Tibial nerve (tissue), 4 donors: ENCODE data around the gene CHST13. TPM values are rescaled to one million over a fixed set of nuclear protein-coding genes. Genes with fewer than 3 reads are reported as not detected.

ENCODE experiments used
- DNase-seq, 2 donors: peaks; one replicate each; pipeline ENCODE4 v3.0.0-alpha.2; 2019; ENCODE audit warnings: low spot score in 2 of 2
- H3K27ac ChIP-seq, 4 donors: fragments of 200-600 bp; sonication (generic) in 3 of 4; one replicate each; pipeline ENCODE4 v1.5.1; 2017 to 2019; ENCODE audit warnings: mild to moderate bottlenecking in 1 of 4
- H3K27me3 ChIP-seq, 2 donors: fragments of 200-600 bp; sonication (generic) in 1 of 2; one replicate each; pipeline versions ENCODE4 v1.5.1 to v1.6.0; 2017 to 2019
- H3K36me3 ChIP-seq, 3 donors: fragments of 200-600 bp; sonication (generic); one replicate each; pipeline ENCODE4 v1.5.1; 2018 to 2019
- H3K4me1 ChIP-seq, 4 donors: fragments of 200-600 bp; sonication (generic) in 3 of 4; one replicate each; pipeline ENCODE4 v1.5.1; 2017 to 2019
- H3K4me3 ChIP-seq, 4 donors: fragments of 200-600 bp; sonication (generic) in 3 of 4; one replicate each; pipeline ENCODE4 v1.5.1; 2017 to 2019; ENCODE audit warnings: mild to moderate bottlenecking in 1 of 4, moderate library complexity in 1 of 4
- H3K9me3 ChIP-seq, 4 donors: fragments of 200-600 bp; sonication (generic) in 3 of 4; one replicate each; pipeline ENCODE4 v1.5.1; 2017 to 2019
- CTCF ChIP-seq, 5 experiments: fragments of 200-600 bp in 3 of 5; fragments of 450-650 bp in 2 of 5; sonication (generic) in 3 of 5; IDR thresholded peaks; one replicate each; pipeline ENCODE4 v1.5.1; 2016 to 2019; ENCODE audit warnings: antibody characterized with exemption in 5 of 5, mild to moderate bottlenecking in 3 of 5, moderate library complexity in 2 of 5
- EP300 ChIP-seq, 2 donors: sonication (generic); formaldehyde crosslinking; IDR thresholded peaks; one replicate each; pipeline ENCODE4 v1.6.1; 2017; ENCODE audit warnings: antibody characterized with exemption in 2 of 2, mild to moderate bottlenecking in 1 of 2
- POLR2A ChIP-seq, 2 donors: fragments of 450-650 bp; IDR thresholded peaks; one replicate each; pipeline ENCODE4 v1.6.1; 2017; ENCODE audit warnings: antibody characterized with exemption in 2 of 2, mild to moderate bottlenecking in 2 of 2, moderate library complexity in 2 of 2
- WGBS, 2 donors: methylation state at CpG; one replicate each; pipeline ENCODE4 v1.1.5; 2018; 5-methylcytosine and 5-hydroxymethylcytosine counted together
- total RNA-seq, 4 donors: library from RNA; depleted of rRNA; stranded (reverse); fragments of >200 nt; gene quantifications; one replicate each; pipeline ENCODE4 v1.1.0, GENCODE V29; 2016

The CHST13 gene
- total RNA-seq, 4 donors from 2014 or later: 1.0 to 7.2 (median 1.1) TPM; not detected in 1

GRCh38 chr3:126526668-126527005 lies 2.7 kb downstream of the CHST13 start:
- Histone ChIP-seq H3K27me3 (peaks cover 0 to 20% of the 10 kb centered on the region in 2 donors), H3K36me3 (no peaks in the 10 kb centered on the region), H3K9me3 (no peaks in the 10 kb centered on the region), H3K4me3 (no peak overlapping the region), H3K4me1 (peaks cover 0 to 23% (median 3%) of the 10 kb centered on the region in 4 donors), H3K27ac (no peak overlapping the region)
- WGBS, 2 donors: 87 to 89% methylated on average over 7 of the region's 7 CpGs
- no peak for DNase-seq
- TF ChIP-seq EP300 (IDR thresholded peaks at IDR 0.05) (no peak), CTCF (IDR thresholded peaks at IDR 0.05) (no peak), POLR2A (IDR thresholded peaks at IDR 0.05) (no peak)

- H3K4me3 ChIP-seq: no peak overlapping the region
- 82 to 93% methylated on average over 7 of the region's 7 CpGs for WGBS, 2 donors
- no peak for DNase-seq
- H3K27ac ChIP-seq: no peak overlapping the region
- H3K9me3 ChIP-seq: no peaks in the 10 kb centered on the region
- H3K27me3 ChIP-seq: peaks cover 0 to 20% of the 10 kb centered on the region in 2 donors
- peaks cover 0 to 23% (median 3%) of the 10 kb centered on the region in 4 donors for H3K4me1 ChIP-seq
- H3K36me3 ChIP-seq: no peaks in the 10 kb centered on the region
- TF ChIP-seq POLR2A (IDR thresholded peaks at IDR 0.05): no peak
- no peak for TF ChIP-seq CTCF (IDR thresholded peaks at IDR 0.05)
- TF ChIP-seq EP300 (IDR thresholded peaks at IDR 0.05): no peak
Measured at GRCh38 chr3:126527006-126527405, 3.1 kb downstream of the CHST13 start.

- Histone ChIP-seq H3K27ac (no peak overlapping the region), H3K36me3 (no peaks in the 10 kb centered on the region), H3K4me1 (peaks cover 0 to 17% (median 3%) of the 10 kb centered on the region in 4 donors), H3K9me3 (no peaks in the 10 kb centered on the region), H3K27me3 (peaks cover 0 to 20% of the 10 kb centered on the region in 2 donors), H3K4me3 (no peak overlapping the region)
- no peak for TF ChIP-seq EP300 (IDR thresholded peaks at IDR 0.05)
- no peak for DNase-seq
- 71 to 76% methylated on average over 6 of the region's 6 CpGs for WGBS, 2 donors
Measured at GRCh38 chr3:126527455-126528211, 3.7 kb downstream of the CHST13 start.

GRCh38 chr3:126528419-126528799 lies 4.5 kb downstream of the CHST13 start:
- Histone ChIP-seq H3K9me3 (no peaks in the 10 kb centered on the region), H3K36me3 (no peaks in the 10 kb centered on the region), H3K4me1 (peaks cover 0 to 17% (median 3%) of the 10 kb centered on the region in 4 donors), H3K4me3 (no peak overlapping the region), H3K27ac (no peak overlapping the region), H3K27me3 (peaks cover 0 to 17% of the 10 kb centered on the region in 2 donors)
- WGBS, 2 donors: 77 to 83% methylated on average over 5 of the region's 5 CpGs
- no peak for DNase-seq
- no peak for TF ChIP-seq EP300 (IDR thresholded peaks at IDR 0.05)
- TF ChIP-seq CTCF (IDR thresholded peaks at IDR 0.05): no peak
- TF ChIP-seq POLR2A (IDR thresholded peaks at IDR 0.05): no peak

GRCh38 chr3:126528800-126529541 lies 5.0 kb downstream of the CHST13 start:
- Histone ChIP-seq H3K4me1 (peaks cover 0 to 11% (median 3%) of the 10 kb centered on the region in 4 donors), H3K27ac (no peak overlapping the region), H3K36me3 (no peaks in the 10 kb centered on the region), H3K4me3 (no peak overlapping the region), H3K27me3 (peaks cover 0 to 11% of the 10 kb centered on the region in 2 donors), H3K9me3 (no peaks in the 10 kb centered on the region)
- no peak for TF ChIP-seq CTCF (IDR thresholded peaks at IDR 0.05)
- TF ChIP-seq EP300 (IDR thresholded peaks at IDR 0.05): no peak
- no peak for TF ChIP-seq POLR2A (IDR thresholded peaks at IDR 0.05)
- no peak for DNase-seq
- WGBS, 2 donors: 76 to 89% methylated on average over 12 to 14 of the region's 14 CpGs
